GM23338 (cell line): ENCODE data around the gene CBX8. TPM values are rescaled to one million over a fixed set of nuclear protein-coding genes. Genes with fewer than 3 reads are reported as not detected.

Experiments used
- ATAC-seq: fragments of 200-7000 bp; cut with Tn5 transposase; 3 replicates; pipeline ENCODE4 v1.9.1; 2020
- DNase-seq: peaks from one replicate; pipeline ENCODE4 v3.0.0-alpha.2; 2015; ENCODE audit warnings: low spot score
- H2AFZ ChIP-seq: fragments of 200-600 bp; sonication (generic); 2 replicates; pipeline ENCODE4 v1.8.0; 2016; ENCODE audit warnings: antibody characterized with exemption, mild to moderate bottlenecking, moderate library complexity
- H3F3A ChIP-seq: fragments of 200-600 bp; sonication (generic); replicated peaks from 2 replicates; pipeline ENCODE4 v1.8.0; 2017; ENCODE audit warnings: antibody characterized with exemption, mixed run types, low read depth
- H3K27ac ChIP-seq: fragments of 200-600 bp; sonication (generic); 2 replicates; pipeline ENCODE4 v1.6.1; 2016; ENCODE audit warnings: low read depth
- H3K27me3 ChIP-seq: fragments of 200-600 bp; sonication (generic); 2 replicates; pipeline ENCODE4 v1.8.0; 2016; ENCODE audit warnings: mild to moderate bottlenecking, mixed run types, moderate library complexity; ENCODE audit not compliant: insufficient read depth
- H3K36me3 ChIP-seq: fragments of 200-600 bp; sonication (generic); 2 replicates; pipeline ENCODE4 v1.8.0; 2016; ENCODE audit warnings: mild to moderate bottlenecking; ENCODE audit not compliant: insufficient read depth
- H3K4me1 ChIP-seq: fragments of 200-600 bp; sonication (generic); 2 replicates; pipeline ENCODE4 v1.8.0; 2016; ENCODE audit warnings: mild to moderate bottlenecking, moderate library complexity; ENCODE audit not compliant: insufficient read depth
- H3K4me2 ChIP-seq: fragments of 200-600 bp; sonication (generic); 2 replicates; pipeline ENCODE4 v1.7.1; 2017; ENCODE audit warnings: mixed run types
- H3K4me3 ChIP-seq: fragments of 200-600 bp; sonication (generic); 2 replicates; pipeline ENCODE4 v1.6.1; 2016; ENCODE audit warnings: mixed run types
- H3K79me2 ChIP-seq: fragments of 200-600 bp; sonication (generic); replicated peaks from 2 replicates; pipeline ENCODE4 v1.8.0; 2017; ENCODE audit warnings: mild to moderate bottlenecking; ENCODE audit not compliant: insufficient read depth
- H3K9me2 ChIP-seq: fragments of 200-600 bp; sonication (generic); 2 replicates; pipeline ENCODE4 v1.8.0; 2017; ENCODE audit not compliant: insufficient read depth
- H4K20me1 ChIP-seq: fragments of 200-600 bp; sonication (generic); replicated peaks from 2 replicates; pipeline ENCODE4 v1.8.0; 2017; ENCODE audit warnings: mild to moderate bottlenecking; ENCODE audit not compliant: insufficient read depth
- H3K27ac Mint-ChIP-seq: 2 replicates; pipeline ENCODE4 v1.8.0; 2020; ENCODE audit warnings: inconsistent platforms, mild to moderate bottlenecking, moderate library complexity, mixed read lengths
- H3K27me3 Mint-ChIP-seq: 3 replicates; pipeline ENCODE4 v1.8.0; 2022; ENCODE audit warnings: low read depth, mild to moderate bottlenecking, moderate library complexity, mixed read lengths, inconsistent platforms; ENCODE audit not compliant: insufficient read depth, poor library complexity
- H3K36me3 Mint-ChIP-seq: 3 replicates; pipeline ENCODE4 v1.8.0; 2021; ENCODE audit warnings: low read depth, mild to moderate bottlenecking, inconsistent platforms, moderate library complexity, mixed read lengths
- H3K4me1 Mint-ChIP-seq: 3 replicates; pipeline ENCODE4 v1.8.0; 2020; ENCODE audit warnings: mild to moderate bottlenecking, inconsistent platforms, mixed read lengths
- H3K4me3 Mint-ChIP-seq: 3 replicates; pipeline ENCODE4 v1.8.0; 2021; ENCODE audit warnings: moderate library complexity, mild to moderate bottlenecking, inconsistent platforms, mixed read lengths
- H3K9me3 Mint-ChIP-seq: 3 replicates; pipeline ENCODE4 v1.8.0; 2020; ENCODE audit warnings: moderate library complexity, mild to moderate bottlenecking, inconsistent platforms, mixed read lengths
- CREB1 ChIP-seq: fragments of 250-450 bp; sonication (Bioruptor Pico); IDR thresholded peaks from 2 replicates; pipeline ENCODE4 v1.5.0; 2020; ENCODE audit warnings: low read depth, mild to moderate bottlenecking, moderate library complexity
- CTCF ChIP-seq, 2 experiments: fragments of 200-600 bp in 1 of 2; sonication (generic) in 1 of 2; conservative IDR thresholded peaks; 2 replicates each; pipeline versions ENCODE4 v1.5.1 to v1.6.1; 2016 to 2017; ENCODE audit warnings: antibody characterized with exemption in 2 of 2, low read depth in 2 of 2, mild to moderate bottlenecking in 2 of 2, moderate library complexity in 1 of 2
- EZH2 ChIP-seq: fragments of 200-600 bp; sonication (generic); IDR thresholded peaks from one replicate; pipeline ENCODE4 v1.8.0; 2017; ENCODE audit warnings: antibody characterized with exemption, mild to moderate bottlenecking, low read depth; ENCODE audit not compliant: unreplicated experiment
- EZH2phosphoT487 ChIP-seq: fragments of 200-600 bp; sonication (generic); IDR thresholded peaks from one replicate; pipeline ENCODE4 v1.8.1; 2018; ENCODE audit warnings: antibody characterized with exemption; ENCODE audit not compliant: unreplicated experiment
- REST ChIP-seq: IDR thresholded peaks from one replicate; pipeline ENCODE4 v1.6.1; 2018; ENCODE audit warnings: antibody characterized with exemption; ENCODE audit not compliant: unreplicated experiment
- STAT1 ChIP-seq: IDR thresholded peaks from one replicate; pipeline ENCODE4 v1.6.1; 2016; ENCODE audit warnings: antibody characterized with exemption; ENCODE audit not compliant: unreplicated experiment
- ZNF331 ChIP-seq: fragments of 250-450 bp; sonication (Bioruptor Pico); IDR thresholded peaks from 2 replicates; pipeline ENCODE4 v1.5.0; 2020; ENCODE audit warnings: low read depth, mild to moderate bottlenecking, moderate library complexity
- ZNF462 ChIP-seq: fragments of 250-450 bp; sonication (Bioruptor Pico); IDR thresholded peaks from 2 replicates; pipeline ENCODE4 v1.5.0; 2020; ENCODE audit warnings: mild to moderate bottlenecking, moderate library complexity
- polyA plus RNA-seq: library from polyadenylated mRNA; unstranded; fragments of >200 nt; fragmentation: Nextera tagmentation; extraction: Ambion mirVana; gene quantifications from 2 replicates; pipeline ENCODE4 v1.2.1, GENCODE V29; 2016
- total RNA-seq: library from RNA; depleted of rRNA; stranded (reverse); fragments of >200 nt; shearing (Covaris generic); gene quantifications from 2 replicates; pipeline ENCODE4 v1.2.3, GENCODE V29; 2014
- TF ChIP-seq, protein P1 (sequence below): IDR thresholded peaks from 2 replicates; pipeline ENCODE4 v1.6.1; 2016; ENCODE audit warnings: antibody characterized with exemption

The CBX8 gene
- total and polyA plus RNA-seq, 2 experiments from 2014 or later: 1.0 to 1.3 TPM

GRCh38 chr17:79745641-79746105 is 51.2 kb downstream of the CBX8 start (continued):
- TF ChIP-seq REST (no peak), EZH2phosphoT487 (no peak), CTCF (conservative IDR thresholded peaks at IDR 0.05; ENCODE audit: low read depth in 2 of 2) (no peak)

- no peak for ATAC-seq
- no peak for DNase-seq
- no peaks in the 10 kb centered on the region for H3K36me3 ChIP-seq
- H3K27ac ChIP-seq: no peak overlapping the region
- no peak overlapping the region for H3K4me3 ChIP-seq
- peaks cover 10% of the 10 kb centered on the region for H3K4me1 ChIP-seq
- H3F3A ChIP-seq: peaks cover 12% of the 10 kb centered on the region
- peaks cover 77% of the 10 kb centered on the region for H3K27me3 Mint-ChIP-seq
- H3K36me3 Mint-ChIP-seq: no peaks in the 10 kb centered on the region; the same call in 2 of the 3 replicates
- H3K9me2 ChIP-seq: no peaks in the 10 kb centered on the region
- no peak overlapping the region for H3K4me2 ChIP-seq
- H3K4me3 Mint-ChIP-seq: no peak overlapping the region
- peaks cover 67% of the 10 kb centered on the region for H3K27me3 ChIP-seq
- no peaks in the 10 kb centered on the region for H3K9me3 Mint-ChIP-seq
- no peaks in the 10 kb centered on the region; the same call in 1 of the 2 replicates for H4K20me1 ChIP-seq
- H3K79me2 ChIP-seq: no peaks in the 10 kb centered on the region
- peaks cover 15% of the 10 kb centered on the region for H3K4me1 Mint-ChIP-seq
- H3K27ac Mint-ChIP-seq: no peak overlapping the region
- H2AFZ ChIP-seq: no peak overlapping the region
- TF ChIP-seq, protein P1, sequence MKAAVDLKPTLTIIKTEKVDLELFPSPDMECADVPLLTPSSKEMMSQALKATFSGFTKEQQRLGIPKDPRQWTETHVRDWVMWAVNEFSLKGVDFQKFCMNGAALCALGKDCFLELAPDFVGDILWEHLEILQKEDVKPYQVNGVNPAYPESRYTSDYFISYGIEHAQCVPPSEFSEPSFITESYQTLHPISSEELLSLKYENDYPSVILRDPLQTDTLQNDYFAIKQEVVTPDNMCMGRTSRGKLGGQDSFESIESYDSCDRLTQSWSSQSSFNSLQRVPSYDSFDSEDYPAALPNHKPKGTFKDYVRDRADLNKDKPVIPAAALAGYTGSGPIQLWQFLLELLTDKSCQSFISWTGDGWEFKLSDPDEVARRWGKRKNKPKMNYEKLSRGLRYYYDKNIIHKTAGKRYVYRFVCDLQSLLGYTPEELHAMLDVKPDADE: no peak
- TF ChIP-seq STAT1 (no peak), CTCF (conservative IDR thresholded peaks at IDR 0.05; ENCODE audit: low read depth in 2 of 2) (no peak), EZH2phosphoT487 (no peak), ZNF462 (no peak), ZNF331 (CRISPR knock-in tag) (no peak), CREB1 (no peak), EZH2 (no peak)
Observed at GRCh38 chr17:79743614-79744013, 53.3 kb downstream of the CBX8 start.
